Left colon (tissue), 2 donors: ENCODE measurements around the gene PCCA. TPM values are rescaled to one million over a fixed set of nuclear protein-coding genes. Genes with fewer than 3 reads are reported as not detected.

ENCODE experiments used
- ATAC-seq: fragments of 200-7000 bp; cut with Tn5 transposase; one replicate; pipeline ENCODE4 v1.9.1; 2020; ENCODE audit warnings: mild to moderate bottlenecking, moderate library complexity
- DNase-seq, 2 donors: peaks; one replicate each; pipeline ENCODE4 v3.0.0-alpha.2; 2020
- intact Hi-C, 2 donors: fragments of 100-400 bp; cut with DNase I in 1 of 2; cut with micrococcal nuclease in 1 of 2; formaldehyde crosslinking; loops; one replicate each; pipeline versions ENCODE4 v1.11.2 to v1.14.0; 2022; cut with DNase I, micrococcal nuclease
- total RNA-seq, 2 donors: library from RNA; stranded (reverse); fragmentation: NEBNext Ultra II Directional; extraction: Animal tissue kit (Norgen Biotek cat#: 25700); gene quantifications; one replicate each; pipeline ENCODE4 v1.2.1, GENCODE V29; 2021
- donor health status: DM: no; HTN: no; CAD: no.
- donor health status: DM: yes; HTN: yes; CAD: no.

Gene PCCA
- total RNA-seq, 2 donors from 2014 or later: 84.1 to 99.1 TPM

GRCh38 chr13:100428986-100429385, 340.1 kb downstream of the PCCA start:
- ATAC-seq (no peak), DNase-seq (no peak)
- intact Hi-C loops: no loop called here

- DNase-seq: no peak
- intact Hi-C loops: no loop called here
Observed at GRCh38 chr13:100432611-100433010, 343.7 kb downstream of the PCCA start.

GRCh38 chr13:100433475-100433874, 344.6 kb downstream of the PCCA start:
- intact Hi-C loops: no loop called here
- DNase-seq (no peak), ATAC-seq (peak; percentile 59)

More at GRCh38 chr13:100432611-100433010, 343.7 kb downstream of the PCCA start:
- ATAC-seq: no peak

GRCh38 chr13:100434010-100434763, 345.3 kb downstream of the PCCA start:
- ATAC-seq: peak; percentile 70
- no peak for DNase-seq
- intact Hi-C loops: no loop called here

- ATAC-seq (peak; percentile 79), DNase-seq (peak in 1 of 2 donors; percentile 29)
- intact Hi-C loops: no loop called here
Observed at GRCh38 chr13:100436099-100436498, 347.2 kb downstream of the PCCA start.

- ATAC-seq (no peak), DNase-seq (no peak)
- intact Hi-C loops: no loop called here
Observed at GRCh38 chr13:100438059-100438788, 349.3 kb downstream of the PCCA start.

GRCh38 chr13:100439247-100439970, 350.5 kb downstream of the PCCA start:
- DNase-seq: no peak

GRCh38 chr13:100440751-100441425, 352.0 kb downstream of the PCCA start:
- no peak for DNase-seq
- no peak for ATAC-seq
- intact Hi-C loops: no loop called here

More at GRCh38 chr13:100439247-100439970, 350.5 kb downstream of the PCCA start:
- no peak for ATAC-seq
- intact Hi-C loops: no loop called here

- ATAC-seq (peak; percentile 96), DNase-seq (no peak)
- intact Hi-C loops: no loop called here
Observed at GRCh38 chr13:100442095-100442832, 353.4 kb downstream of the PCCA start.

- no peak for DNase-seq
- intact Hi-C loops: no loop called here
- ATAC-seq: no peak
Observed at GRCh38 chr13:100443278-100443997, 354.5 kb downstream of the PCCA start.

GRCh38 chr13:100443998-100444328, 355.1 kb downstream of the PCCA start:
- ATAC-seq: no peak
- no peak for DNase-seq
- intact Hi-C loops: no loop called here

- intact Hi-C loops: no loop called here
- ATAC-seq (no peak), DNase-seq (no peak)
Observed at GRCh38 chr13:100447831-100448230, 358.9 kb downstream of the PCCA start.

- DNase-seq: no peak
- intact Hi-C loops: no loop called here
- ATAC-seq: no peak
Observed at GRCh38 chr13:100451923-100452322, 363.0 kb downstream of the PCCA start.

- no peak for DNase-seq
- ATAC-seq: no peak
- intact Hi-C loops: no loop called here
Observed at GRCh38 chr13:100454876-100455275, 366.0 kb downstream of the PCCA start.

GRCh38 chr13:100458673-100459072, 369.8 kb downstream of the PCCA start:
- ATAC-seq (peak; percentile 98), DNase-seq (no peak)
- intact Hi-C loops: no loop called here

GRCh38 chr13:100459747-100460146, 370.9 kb downstream of the PCCA start:
- intact Hi-C loops: no loop called here
- ATAC-seq: no peak
- DNase-seq: no peak

GRCh38 chr13:100460266-100460665, 371.4 kb downstream of the PCCA start:
- ATAC-seq: no peak
- intact Hi-C loops: no loop called here
- DNase-seq: no peak

GRCh38 chr13:100460791-100461190, 371.9 kb downstream of the PCCA start:
- ATAC-seq (no peak), DNase-seq (no peak)
- intact Hi-C loops: no loop called here
